IMR-90 (cell line): ENCODE measurements around the gene MARVELD2. TPM values are rescaled to one million over a fixed set of nuclear protein-coding genes. Genes with fewer than 3 reads are reported as not detected.

Source experiments
- ATAC-seq: fragments of 200-7000 bp; cut with Tn5 transposase; 2 replicates; pipeline ENCODE4 v1.9.1; 2020; ENCODE audit warnings: low read depth, mild to moderate bottlenecking, moderate library complexity
- BruUV-seq: library from RNA; stranded (reverse); fragments of 400-500 nt; replicated peaks from 2 replicates; lab custom pipeline; 2021; lab: Mats Ljungman, UMichigan
- CTCF ChIA-PET: fragments of 300-600 bp; formaldehyde crosslinking; extraction: SDS; loops from one replicate; lab custom pipeline; 2021; ENCODE audit warnings: antibody characterized with exemption; lab: Yijun Ruan, JAX
- POLR2A ChIA-PET: fragments of 300-600 bp; sonication (Branson Sonifier 250); formaldehyde crosslinking; loops from one replicate; lab custom pipeline; 2022; ENCODE audit warnings: antibody characterized with exemption; ENCODE audit not compliant: unreplicated experiment; lab: Charles Lee
- DNase-seq: peaks from one replicate; pipeline ENCODE4 v3.0.0; 2013
- H2AFZ ChIP-seq: replicated peaks from 2 replicates; pipeline ENCODE3; 2013; ENCODE audit warnings: low read length, mild to moderate bottlenecking; ENCODE audit not compliant: poor library complexity
- H2AK5ac ChIP-seq: 2 replicates; pipeline ENCODE4 v1.6.1; 2013; ENCODE audit warnings: low read depth, low read length, inconsistent platforms
- H2AK9ac ChIP-seq: replicated peaks from 2 replicates; pipeline ENCODE3; 2013; ENCODE audit warnings: mild to moderate bottlenecking, low read depth, low read length, moderate library complexity; ENCODE audit not compliant: poor library complexity
- H2BK120ac ChIP-seq: 2 replicates; pipeline ENCODE4 v1.6.1; 2013; ENCODE audit warnings: low read depth, low read length, inconsistent platforms
- H2BK15ac ChIP-seq: 3 replicates; pipeline ENCODE4 v1.6.1; 2013; ENCODE audit warnings: low read depth, low read length, inconsistent platforms
- H2BK20ac ChIP-seq: 2 replicates; pipeline ENCODE4 v1.6.1; 2013; ENCODE audit warnings: low read depth, mild to moderate bottlenecking, inconsistent platforms, low read length, moderate library complexity
- H2BK5ac ChIP-seq: 2 replicates; pipeline ENCODE4 v1.6.1; 2013; ENCODE audit warnings: mild to moderate bottlenecking, low read depth, low read length, inconsistent platforms; ENCODE audit not compliant: poor library complexity, severe bottlenecking
- H3K14ac ChIP-seq: replicated peaks from 2 replicates; pipeline ENCODE4 v1.6.1; 2013; ENCODE audit warnings: low read depth, low read length, inconsistent platforms
- H3K18ac ChIP-seq: 2 replicates; pipeline ENCODE4 v1.6.1; 2013; ENCODE audit warnings: low read depth, low read length, control low read depth
- H3K23ac ChIP-seq: 2 replicates; pipeline ENCODE4 v1.6.1; 2013; ENCODE audit warnings: low read depth, low read length, inconsistent platforms
- H3K27ac ChIP-seq: 2 replicates; pipeline ENCODE4 v1.5.1; 2013; ENCODE audit warnings: mild to moderate bottlenecking, control low read depth, low read length; ENCODE audit not compliant: insufficient read depth
- H3K27me3 ChIP-seq: 2 replicates; pipeline ENCODE4 v1.6.1; 2013; ENCODE audit warnings: low read length; ENCODE audit not compliant: control insufficient read depth, insufficient read depth
- H3K36me3 ChIP-seq: 2 replicates; pipeline ENCODE4 v1.6.1; 2013; ENCODE audit warnings: low read length, mixed read lengths; ENCODE audit not compliant: control insufficient read depth, insufficient read depth
- H3K4ac ChIP-seq: 2 replicates; pipeline ENCODE4 v1.6.1; 2013; ENCODE audit warnings: low read depth, low read length, inconsistent platforms
- H3K4me1 ChIP-seq: 2 replicates; pipeline ENCODE4 v1.6.1; 2013; ENCODE audit warnings: low read length, mixed read lengths; ENCODE audit not compliant: control insufficient read depth, insufficient read depth
- H3K4me2 ChIP-seq: 2 replicates; pipeline ENCODE4 v1.6.1; 2013; ENCODE audit warnings: low read depth, mild to moderate bottlenecking, control low read depth, low read length, moderate library complexity
- H3K4me3 ChIP-seq: 2 replicates; pipeline ENCODE4 v1.5.1; 2013; ENCODE audit warnings: low read depth, mild to moderate bottlenecking, control low read depth, low read length, moderate library complexity; ENCODE audit not compliant: insufficient read depth
- H3K56ac ChIP-seq: 2 replicates; pipeline ENCODE4 v1.6.1; 2013; ENCODE audit warnings: low read length, inconsistent platforms; ENCODE audit not compliant: insufficient read depth; ENCODE audit errors: extremely low read depth
- H3K79me1 ChIP-seq, 2 experiments: 2 replicates each; pipeline ENCODE4 v1.6.1; 2013; ENCODE audit warnings: low read length in 2 of 2, inconsistent platforms in 1 of 2, low read depth in 1 of 2
- H3K9ac ChIP-seq: 2 replicates; pipeline ENCODE4 v1.6.1; 2013; ENCODE audit warnings: low read depth, low read length, control low read depth
- H3K9me1 ChIP-seq: 2 replicates; pipeline ENCODE4 v1.6.1; 2013; ENCODE audit warnings: low read length, inconsistent platforms; ENCODE audit not compliant: insufficient read depth
- H3K9me3 ChIP-seq: 2 replicates; pipeline ENCODE4 v1.6.1; 2013; ENCODE audit warnings: low read length; ENCODE audit not compliant: control insufficient read depth, insufficient read depth
- H4K20me1 ChIP-seq: 2 replicates; pipeline ENCODE4 v1.6.1; 2013; ENCODE audit warnings: low read length, inconsistent platforms; ENCODE audit not compliant: insufficient read depth
- H4K5ac ChIP-seq: 2 replicates; pipeline ENCODE4 v1.6.1; 2013; ENCODE audit warnings: mild to moderate bottlenecking, low read depth, low read length, control low read depth
- H4K8ac ChIP-seq, 2 experiments: 2 replicates each; pipeline ENCODE4 v1.6.1; 2013; ENCODE audit warnings: low read depth in 2 of 2, low read length in 2 of 2, control low read depth in 1 of 2, inconsistent platforms in 1 of 2
- H4K91ac ChIP-seq: 2 replicates; pipeline ENCODE4 v1.6.1; 2013; ENCODE audit warnings: low read depth, low read length, inconsistent platforms; ENCODE audit not compliant: insufficient read depth
- BHLHE40 ChIP-seq: fragments of 150-350 bp; IDR thresholded peaks from 2 replicates; pipeline ENCODE4 v1.6.1; 2016; ENCODE audit warnings: mild to moderate bottlenecking, low read depth, low read length
- CEBPB ChIP-seq: IDR thresholded peaks from 2 replicates; pipeline ENCODE4 v1.6.1; 2012; ENCODE audit warnings: low read depth, low read length, improper control_type of control experiment
- NFE2L2 ChIP-seq: fragments of 150-350 bp; IDR thresholded peaks from 2 replicates; pipeline ENCODE4 v1.6.1; 2016; ENCODE audit warnings: low read depth, mild to moderate bottlenecking, low read length
- RFX5 ChIP-seq: IDR thresholded peaks from 2 replicates; pipeline ENCODE4 v1.8.0; 2012; ENCODE audit warnings: low read depth, mild to moderate bottlenecking, low read length, moderate library complexity
- SMC3 ChIP-seq: fragments of 150-350 bp; IDR thresholded peaks from 2 replicates; pipeline ENCODE4 v1.6.1; 2016; ENCODE audit warnings: low read depth, mild to moderate bottlenecking, antibody characterized with exemption, low read length, moderate library complexity
- WGBS, 2 experiments: methylation state at CpG; one replicate each; pipeline versions ENCODE4 v1.1.5 to v1.1.7; 2013; ENCODE audit warnings: missing lambda C conversion rate in 2 of 2; ENCODE audit not compliant: insufficient read length in 1 of 2; ENCODE audit errors: extremely low coverage in 2 of 2; 5-methylcytosine and 5-hydroxymethylcytosine counted together
- dilution Hi-C: fragments of 300-500 bp; cut with HindIII; formaldehyde crosslinking; loops from one replicate; pipeline ENCODE4 v1.14.3; 2018; ENCODE audit warnings: low sequenced_read_pairs; ENCODE audit not compliant: unreplicated experiment
- in situ Hi-C: fragments of 300-500 bp; cut with MboI; formaldehyde crosslinking; loops from 3 replicates; pipeline ENCODE4 v1.14.3; 2019; ENCODE audit warnings: low sequenced_read_pairs, inconsistent platforms, mixed read lengths
- intact Hi-C: fragments of 100-400 bp; cut with micrococcal nuclease; formaldehyde crosslinking; loops from 2 replicates; pipeline ENCODE4 v1.10.0; 2022
- polyA plus RNA-seq, 3 experiments: library from polyadenylated mRNA; depleted of rRNA; stranded (reverse); fragments of >200 nt; gene quantifications; 2 replicates each; pipeline ENCODE4 v1.2.3, GENCODE V29; 2012; ENCODE audit warnings: low replicate concordance in 1 of 3
- total RNA-seq: library from RNA; depleted of rRNA; stranded (reverse); fragments of >200 nt; gene quantifications from 2 replicates; pipeline ENCODE4 v1.2.3, GENCODE V29; 2012
- TF ChIP-seq, protein P1 (sequence below): conservative IDR thresholded peaks from 2 replicates; pipeline ENCODE4 v1.5.1; 2012; ENCODE audit warnings: mild to moderate bottlenecking, low read depth, low read length, improper control_type of control experiment

Gene MARVELD2
- total and polyA plus RNA-seq, 2 of the 4 experiments (the other 2 are of a cell fraction), result 0.51 to 0.54 TPM

- CTCF ChIA-PET, result interaction anchor here (0.5 kb wide), 1 partner anchor 78 kb away, joined by 4 read pairs; no protein-coding TSS in a partner anchor
- in situ Hi-C loops, result no loop called here
Observed at GRCh38 chr5:69432412-69433206, 17.7 kb downstream of the MARVELD2 start.

More at GRCh38 chr5:69432412-69433206, 17.7 kb downstream of the MARVELD2 start:
- Histone ChIP-seq H3K4ac (no peak overlapping the region), H2AK5ac (no peak overlapping the region), H3K27ac (no peak overlapping the region), H3K27me3 (no peaks in the 10 kb centered on the region), H4K5ac (no peak overlapping the region), H4K20me1 (no peaks in the 10 kb centered on the region), H3K56ac (no peak overlapping the region), H3K9ac (no peak overlapping the region), H2BK15ac (no peak overlapping the region), H2BK5ac (no peak overlapping the region), H2BK20ac (no peak overlapping the region), H3K18ac (no peak overlapping the region), H3K79me1 (no peaks in the 10 kb centered on the region), H2AFZ (no peak overlapping the region), H3K9me1 (peaks cover 4% of the 10 kb centered on the region; the same call in 1 of the 2 replicates), H3K4me2 (no peak overlapping the region), H2AK9ac (no peak overlapping the region), H3K9me3 (no peaks in the 10 kb centered on the region), H3K14ac (no peak overlapping the region), H3K23ac (no peak overlapping the region), H3K36me3 (no peaks in the 10 kb centered on the region), H3K4me3 (no peak overlapping the region), H4K8ac (no peak overlapping the region), H3K4me1 (peaks cover 1% of the 10 kb centered on the region; the same call in 1 of the 2 replicates), H2BK120ac (no peak overlapping the region), H4K91ac (no peak overlapping the region)
- ATAC-seq (no peak), DNase-seq (no peak)
- dilution Hi-C loops (no loop called here), intact Hi-C loops (no loop called here)
- no CpG with 5 or more reads among the region's 8 CpGs for WGBS, 2 experiments
- POLR2A ChIA-PET, result no interaction called here
- TF ChIP-seq CEBPB (no peak), NFE2L2 (no peak), BHLHE40 (no peak), RFX5 (no peak), SMC3 (no peak)
- TF ChIP-seq, protein P1, sequence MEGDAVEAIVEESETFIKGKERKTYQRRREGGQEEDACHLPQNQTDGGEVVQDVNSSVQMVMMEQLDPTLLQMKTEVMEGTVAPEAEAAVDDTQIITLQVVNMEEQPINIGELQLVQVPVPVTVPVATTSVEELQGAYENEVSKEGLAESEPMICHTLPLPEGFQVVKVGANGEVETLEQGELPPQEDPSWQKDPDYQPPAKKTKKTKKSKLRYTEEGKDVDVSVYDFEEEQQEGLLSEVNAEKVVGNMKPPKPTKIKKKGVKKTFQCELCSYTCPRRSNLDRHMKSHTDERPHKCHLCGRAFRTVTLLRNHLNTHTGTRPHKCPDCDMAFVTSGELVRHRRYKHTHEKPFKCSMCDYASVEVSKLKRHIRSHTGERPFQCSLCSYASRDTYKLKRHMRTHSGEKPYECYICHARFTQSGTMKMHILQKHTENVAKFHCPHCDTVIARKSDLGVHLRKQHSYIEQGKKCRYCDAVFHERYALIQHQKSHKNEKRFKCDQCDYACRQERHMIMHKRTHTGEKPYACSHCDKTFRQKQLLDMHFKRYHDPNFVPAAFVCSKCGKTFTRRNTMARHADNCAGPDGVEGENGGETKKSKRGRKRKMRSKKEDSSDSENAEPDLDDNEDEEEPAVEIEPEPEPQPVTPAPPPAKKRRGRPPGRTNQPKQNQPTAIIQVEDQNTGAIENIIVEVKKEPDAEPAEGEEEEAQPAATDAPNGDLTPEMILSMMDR, result no peak
- no TSS peak for BruUV-seq
